DMS114 treated with DMSO at 0.1 percent for 48 hours (cell line): ENCODE data around the gene IRGQ.
"Not testable (repeated sequence)": the region's sequence is repeated elsewhere in the genome, so short reads cannot be mapped to it uniquely, and the experiment has no call there.

Experiments used
- DNase-seq: peaks from one replicate; lab custom pipeline; 2025; ENCODE audit not compliant: unreplicated experiment; lab: John Stamatoyannopoulos, UW

IRGQ gene

GRCh38 chr19:43575156-43575950 lies 20.6 kb downstream of the IRGQ start, which contains the start of the genes PINLYP and XRCC1:
Gene PINLYP, plus strand, starts transcription at chr19:43575801. Its CDS starts 1,391 bp downstream, at chr19:43577192.
Gene XRCC1, minus strand, starts transcription at chr19:43575527. Its CDS starts 69 bp downstream, at chr19:43575458.
- peak; percentile 95 for DNase-seq

GRCh38 chr19:43574424-43575155 lies 21.3 kb downstream of the IRGQ start:
- no peak for DNase-seq

- no peak for DNase-seq
Measured at GRCh38 chr19:43572171-43572588, 23.8 kb downstream of the IRGQ start.

- DNase-seq = no peak
Measured at GRCh38 chr19:43570174-43570791, 25.7 kb downstream of the IRGQ start.

- DNase-seq = no peak
Measured at GRCh38 chr19:43569657-43570056, 26.3 kb downstream of the IRGQ start.

GRCh38 chr19:43564800-43565199 lies 31.1 kb downstream of the IRGQ start:
- no peak for DNase-seq

- DNase-seq = no peak
Measured at GRCh38 chr19:43563816-43564457, 32.0 kb downstream of the IRGQ start.

GRCh38 chr19:43562698-43563241 lies 33.2 kb downstream of the IRGQ start:
- DNase-seq = no peak

- no peak for DNase-seq
Measured at GRCh38 chr19:43562226-43562697, 33.7 kb downstream of the IRGQ start.

GRCh38 chr19:43561139-43561970 lies 34.6 kb downstream of the IRGQ start:
- no peak for DNase-seq

GRCh38 chr19:43560687-43561086 lies 35.2 kb downstream of the IRGQ start:
- DNase-seq = no peak

GRCh38 chr19:43555185-43555770 lies 40.7 kb downstream of the IRGQ start:
- peak; percentile 22 for DNase-seq

- no peak for DNase-seq
Measured at GRCh38 chr19:43554317-43554895, 41.5 kb downstream of the IRGQ start.

- DNase-seq = no peak
Measured at GRCh38 chr19:43553656-43554055, 42.3 kb downstream of the IRGQ start.

GRCh38 chr19:43552616-43553015 lies 43.3 kb downstream of the IRGQ start:
- DNase-seq = no peak

- DNase-seq = no peak
Measured at GRCh38 chr19:43552198-43552450, 43.8 kb downstream of the IRGQ start.

GRCh38 chr19:43551399-43552197 lies 44.3 kb downstream of the IRGQ start:
- DNase-seq = no peak

- DNase-seq = no peak
Measured at GRCh38 chr19:43548706-43549105, 47.2 kb downstream of the IRGQ start.

- DNase-seq = not testable (repeated sequence)
Measured at GRCh38 chr19:43547926-43548325, 48.0 kb downstream of the IRGQ start.
